Neutrophil (primary cell): Measurements from ENCODE around the gene GBE1.

Source experiments
- H3K27ac ChIP-seq: fragments of 200-600 bp; sonication (generic); 2 replicates; pipeline ENCODE4 v1.5.1; 2016; ENCODE audit warnings: mild to moderate bottlenecking, moderate library complexity
- H3K27me3 ChIP-seq: fragments of 200-600 bp; sonication (generic); 2 replicates; pipeline ENCODE4 v1.6.0; 2016; ENCODE audit warnings: mild to moderate bottlenecking
- H3K36me3 ChIP-seq: fragments of 200-600 bp; sonication (generic); 2 replicates; pipeline ENCODE4 v1.5.1; 2017
- H3K4me1 ChIP-seq, 2 experiments: fragments of 200-600 bp in 1 of 2; sonication (generic) in 1 of 2; 1 replicate in 1 of 2; 2 replicates in 1 of 2; pipeline versions ENCODE4 v1.5.1 to v1.6.1; 2013 to 2016; ENCODE audit warnings: low read depth in 1 of 2, low read length in 1 of 2, mild to moderate bottlenecking in 1 of 2, moderate library complexity in 1 of 2; ENCODE audit not compliant: control insufficient read depth in 1 of 2, insufficient read depth in 1 of 2
- H3K4me3 ChIP-seq, 2 experiments: fragments of 200-600 bp in 1 of 2; sonication (generic) in 1 of 2; 1 replicate in 1 of 2; 2 replicates in 1 of 2; pipeline ENCODE4 v1.5.1; 2013 to 2016; ENCODE audit warnings: low read depth in 1 of 2, low read length in 1 of 2, mild to moderate bottlenecking in 1 of 2, moderate library complexity in 1 of 2
- H3K9me3 ChIP-seq: fragments of 200-600 bp; sonication (generic); 2 replicates; pipeline ENCODE4 v1.5.1; 2016
- TF ChIP-seq, protein P1 (sequence below): fragments of 200-600 bp; sonication (generic); IDR thresholded peaks from 2 replicates; pipeline ENCODE4 v1.5.1; 2016; ENCODE audit warnings: antibody characterized with exemption

GBE1 gene

DNA sequence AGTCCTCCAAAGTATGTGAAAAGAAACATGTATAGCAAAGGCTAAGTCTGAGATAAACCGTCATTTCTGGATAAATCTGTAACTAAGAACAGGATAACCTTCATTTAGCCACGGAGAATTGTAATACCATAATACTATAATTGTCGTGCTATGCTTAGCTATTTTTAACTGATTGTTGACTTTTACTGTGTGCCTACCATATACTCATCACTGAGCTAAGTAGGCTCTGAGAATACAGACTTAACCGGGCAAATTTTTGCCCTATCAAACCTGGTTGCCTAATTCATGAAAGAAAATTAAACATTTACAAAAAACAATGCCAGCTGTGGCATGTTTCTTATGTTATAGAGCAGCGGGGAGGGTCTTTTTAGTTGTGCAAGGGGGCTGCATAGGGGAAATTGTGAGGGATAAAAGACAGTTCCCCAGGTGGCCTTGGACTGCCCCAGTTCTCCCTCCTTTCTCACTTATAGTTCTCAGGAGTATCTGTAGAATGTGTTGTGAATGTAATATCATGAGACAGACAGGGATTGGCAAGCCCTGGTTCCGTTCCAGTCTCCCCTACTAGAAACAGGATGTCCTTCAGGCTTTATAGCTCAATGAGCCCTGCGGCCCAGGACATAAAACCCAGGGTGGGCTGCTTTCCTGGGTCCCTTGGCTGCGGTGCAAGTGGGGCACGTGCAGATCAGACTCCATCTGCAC lies 318.5 kb downstream of the GBE1 start:
- TF ChIP-seq, protein P1, sequence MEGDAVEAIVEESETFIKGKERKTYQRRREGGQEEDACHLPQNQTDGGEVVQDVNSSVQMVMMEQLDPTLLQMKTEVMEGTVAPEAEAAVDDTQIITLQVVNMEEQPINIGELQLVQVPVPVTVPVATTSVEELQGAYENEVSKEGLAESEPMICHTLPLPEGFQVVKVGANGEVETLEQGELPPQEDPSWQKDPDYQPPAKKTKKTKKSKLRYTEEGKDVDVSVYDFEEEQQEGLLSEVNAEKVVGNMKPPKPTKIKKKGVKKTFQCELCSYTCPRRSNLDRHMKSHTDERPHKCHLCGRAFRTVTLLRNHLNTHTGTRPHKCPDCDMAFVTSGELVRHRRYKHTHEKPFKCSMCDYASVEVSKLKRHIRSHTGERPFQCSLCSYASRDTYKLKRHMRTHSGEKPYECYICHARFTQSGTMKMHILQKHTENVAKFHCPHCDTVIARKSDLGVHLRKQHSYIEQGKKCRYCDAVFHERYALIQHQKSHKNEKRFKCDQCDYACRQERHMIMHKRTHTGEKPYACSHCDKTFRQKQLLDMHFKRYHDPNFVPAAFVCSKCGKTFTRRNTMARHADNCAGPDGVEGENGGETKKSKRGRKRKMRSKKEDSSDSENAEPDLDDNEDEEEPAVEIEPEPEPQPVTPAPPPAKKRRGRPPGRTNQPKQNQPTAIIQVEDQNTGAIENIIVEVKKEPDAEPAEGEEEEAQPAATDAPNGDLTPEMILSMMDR = no peak
- H3K27me3 ChIP-seq = no peaks in the 10 kb centered on the region
- no peaks in the 10 kb centered on the region for H3K9me3 ChIP-seq
- no peaks in the 10 kb centered on the region for H3K4me1 ChIP-seq
- no peaks in the 10 kb centered on the region for H3K36me3 ChIP-seq
- no peak overlapping the region for H3K27ac ChIP-seq
- no peak overlapping the region for H3K4me3 ChIP-seq

DNA sequence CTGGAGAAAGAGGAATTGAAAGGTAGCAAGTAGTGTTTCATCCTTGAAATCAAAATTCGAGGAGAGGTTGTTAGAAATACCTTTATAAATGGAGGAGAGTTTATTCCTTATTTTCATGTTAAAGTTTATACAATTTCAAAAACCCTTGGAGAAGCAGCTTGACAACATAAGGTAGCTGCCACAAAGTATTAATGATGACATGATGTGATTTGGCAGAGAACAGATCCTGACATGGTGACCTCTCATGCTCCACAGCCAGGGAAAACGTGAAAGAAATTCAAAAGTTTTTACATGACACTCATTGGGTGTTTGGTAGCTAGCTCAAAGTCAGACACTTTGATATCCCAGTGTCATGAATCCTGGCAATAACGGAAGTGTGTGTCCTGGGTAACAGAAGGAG lies 320.8 kb downstream of the GBE1 start:
- H3K27me3 ChIP-seq = no peaks in the 10 kb centered on the region
- H3K36me3 ChIP-seq = no peaks in the 10 kb centered on the region
- H3K27ac ChIP-seq = no peak overlapping the region
- H3K4me1 ChIP-seq = no peaks in the 10 kb centered on the region
- H3K4me3 ChIP-seq = no peak overlapping the region
- TF ChIP-seq, protein P1 = no peak
- no peaks in the 10 kb centered on the region for H3K9me3 ChIP-seq
